OCI-LY1 (cell line): ENCODE measurements around the gene SLC6A9.

Experiments used
- H2AFZ ChIP-seq: fragments of 200-600 bp; sonication (generic), shearing (Covaris generic); 2 replicates; pipeline ENCODE4 v1.6.0; 2014; ENCODE audit warnings: antibody characterized with exemption, mild to moderate bottlenecking, low read length
- H3F3A ChIP-seq: fragments of 200-600 bp; sonication (generic), shearing (Covaris generic); 2 replicates; pipeline ENCODE4 v1.6.0; 2014; ENCODE audit warnings: mild to moderate bottlenecking, antibody characterized with exemption, low read length, moderate library complexity; ENCODE audit not compliant: insufficient read depth
- H3K27ac ChIP-seq: fragments of 200-600 bp; sonication (generic); 2 replicates; pipeline ENCODE4 v1.5.1; 2014; ENCODE audit warnings: low read length, mixed run types, mild to moderate bottlenecking, low read depth; ENCODE audit not compliant: poor library complexity, severe bottlenecking
- H3K27me3 ChIP-seq: fragments of 200-600 bp; sonication (generic); 2 replicates; pipeline ENCODE4 v1.6.0; 2014; ENCODE audit warnings: antibody characterized with exemption, mild to moderate bottlenecking, low read length, moderate library complexity; ENCODE audit not compliant: insufficient read depth
- H3K36me3 ChIP-seq: fragments of 200-600 bp; sonication (generic); 2 replicates; pipeline ENCODE4 v1.6.1; 2014; ENCODE audit warnings: mild to moderate bottlenecking, antibody characterized with exemption, low read length, moderate library complexity, mixed read lengths; ENCODE audit not compliant: insufficient read depth
- H3K4me1 ChIP-seq: fragments of 200-600 bp; sonication (generic); 2 replicates; pipeline ENCODE4 v1.5.1; 2014; ENCODE audit warnings: mild to moderate bottlenecking, low read length, moderate library complexity; ENCODE audit not compliant: insufficient read depth, severe bottlenecking
- H3K4me2 ChIP-seq: fragments of 200-600 bp; sonication (generic), shearing (Covaris generic); 2 replicates; pipeline ENCODE4 v1.6.1; 2014; ENCODE audit warnings: low read length
- H3K4me3 ChIP-seq: fragments of 200-600 bp; sonication (generic); 2 replicates; pipeline ENCODE4 v1.5.1; 2014; ENCODE audit warnings: low read length, low read depth, mild to moderate bottlenecking, mixed read lengths; ENCODE audit not compliant: poor library complexity, severe bottlenecking
- H3K79me2 ChIP-seq: fragments of 200-600 bp; shearing (Covaris generic); 2 replicates; pipeline ENCODE4 v1.6.1; 2016; ENCODE audit warnings: mixed run types, low read length, mixed read lengths; ENCODE audit not compliant: insufficient read depth
- H3K9ac ChIP-seq: fragments of 200-600 bp; sonication (generic), shearing (Covaris generic); 2 replicates; pipeline ENCODE4 v1.6.1; 2014; ENCODE audit warnings: mild to moderate bottlenecking, low read length, mixed read lengths
- H3K9me2 ChIP-seq: fragments of 200-600 bp; sonication (generic), shearing (Covaris generic); 2 replicates; pipeline ENCODE4 v1.6.1; 2014; ENCODE audit warnings: low read depth, mild to moderate bottlenecking, low read length, mixed read lengths
- H3K9me3 ChIP-seq: fragments of 200-600 bp; shearing (Covaris generic); 2 replicates; pipeline ENCODE4 v1.6.1; 2014; ENCODE audit warnings: low read length, mixed read lengths
- H4K20me1 ChIP-seq: fragments of 200-600 bp; sonication (generic), shearing (Covaris generic); 2 replicates; pipeline ENCODE4 v1.6.0; 2016; ENCODE audit warnings: mild to moderate bottlenecking, low read length; ENCODE audit not compliant: insufficient read depth
- EZH2 ChIP-seq: fragments of 200-600 bp; sonication (generic), shearing (Covaris generic); IDR thresholded peaks from 2 replicates; pipeline ENCODE4 v1.8.0; 2017; ENCODE audit warnings: borderline replicate concordance, mixed run types, mild to moderate bottlenecking, antibody characterized with exemption, low read length, moderate library complexity, mixed read lengths
- TF ChIP-seq, protein P1 (sequence below): fragments of 200-600 bp; sonication (generic), shearing (Covaris generic); IDR thresholded peaks from 2 replicates; pipeline ENCODE4 v1.5.1; 2017; ENCODE audit warnings: mild to moderate bottlenecking, antibody characterized with exemption, low read length, moderate library complexity, mixed read lengths

SLC6A9 gene

DNA sequence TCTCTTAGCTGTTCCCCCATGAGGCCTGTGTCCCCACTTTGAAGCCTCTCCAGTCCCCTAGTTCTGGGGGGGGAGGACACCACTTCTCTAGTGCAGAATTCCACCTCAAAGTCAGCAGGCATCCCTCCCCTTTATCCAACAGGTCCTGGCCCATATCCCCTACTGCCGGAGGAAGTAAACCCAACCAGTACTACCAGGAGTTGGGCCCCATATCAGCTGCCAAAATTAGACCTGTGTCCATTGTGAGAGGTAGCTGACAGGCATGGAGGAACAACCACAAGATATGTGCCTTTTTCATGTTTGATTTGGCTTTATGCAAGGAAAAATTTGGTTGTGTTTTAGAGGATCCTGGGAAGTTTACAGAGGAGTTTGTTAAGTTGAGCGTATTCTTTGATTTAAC is 22.1 kb upstream of the SLC6A9 start:
- no peaks in the 10 kb centered on the region for H3K4me1 ChIP-seq
- TF ChIP-seq, protein P1, sequence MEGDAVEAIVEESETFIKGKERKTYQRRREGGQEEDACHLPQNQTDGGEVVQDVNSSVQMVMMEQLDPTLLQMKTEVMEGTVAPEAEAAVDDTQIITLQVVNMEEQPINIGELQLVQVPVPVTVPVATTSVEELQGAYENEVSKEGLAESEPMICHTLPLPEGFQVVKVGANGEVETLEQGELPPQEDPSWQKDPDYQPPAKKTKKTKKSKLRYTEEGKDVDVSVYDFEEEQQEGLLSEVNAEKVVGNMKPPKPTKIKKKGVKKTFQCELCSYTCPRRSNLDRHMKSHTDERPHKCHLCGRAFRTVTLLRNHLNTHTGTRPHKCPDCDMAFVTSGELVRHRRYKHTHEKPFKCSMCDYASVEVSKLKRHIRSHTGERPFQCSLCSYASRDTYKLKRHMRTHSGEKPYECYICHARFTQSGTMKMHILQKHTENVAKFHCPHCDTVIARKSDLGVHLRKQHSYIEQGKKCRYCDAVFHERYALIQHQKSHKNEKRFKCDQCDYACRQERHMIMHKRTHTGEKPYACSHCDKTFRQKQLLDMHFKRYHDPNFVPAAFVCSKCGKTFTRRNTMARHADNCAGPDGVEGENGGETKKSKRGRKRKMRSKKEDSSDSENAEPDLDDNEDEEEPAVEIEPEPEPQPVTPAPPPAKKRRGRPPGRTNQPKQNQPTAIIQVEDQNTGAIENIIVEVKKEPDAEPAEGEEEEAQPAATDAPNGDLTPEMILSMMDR = no peak
- TF ChIP-seq EZH2 = no peak
- H3K79me2 ChIP-seq = no peaks in the 10 kb centered on the region
- H3K27me3 ChIP-seq = no peaks in the 10 kb centered on the region
- no peak overlapping the region for H3K4me2 ChIP-seq
- no peaks in the 10 kb centered on the region for H3F3A ChIP-seq
- H2AFZ ChIP-seq = no peak overlapping the region
- no peaks in the 10 kb centered on the region for H3K9me2 ChIP-seq
- H3K4me3 ChIP-seq = no peak overlapping the region
- no peaks in the 10 kb centered on the region for H3K9me3 ChIP-seq
- H4K20me1 ChIP-seq = no peaks in the 10 kb centered on the region
- no peaks in the 10 kb centered on the region for H3K36me3 ChIP-seq
- no peak overlapping the region for H3K27ac ChIP-seq
- no peak overlapping the region for H3K9ac ChIP-seq

DNA sequence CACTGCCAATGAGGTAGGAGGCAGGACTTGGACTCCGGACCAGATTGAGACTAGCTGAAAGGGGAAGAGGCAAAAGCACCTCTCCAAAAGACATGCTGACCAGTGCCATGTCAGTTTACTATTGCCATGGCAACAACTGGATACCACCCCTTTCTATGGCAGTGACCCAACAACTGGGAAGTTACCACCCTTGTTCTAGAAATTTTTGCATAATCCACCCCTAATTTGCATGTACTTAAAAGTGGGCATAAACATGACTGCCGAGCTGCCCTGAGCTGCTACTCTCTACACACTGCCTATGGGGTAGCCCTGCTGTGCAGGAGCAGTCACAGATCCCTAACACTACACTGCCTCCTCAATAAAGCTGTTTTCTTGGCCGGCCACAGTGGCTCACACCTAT is 19.0 kb upstream of the SLC6A9 start:
- Histone ChIP-seq H3K4me3 (no peak overlapping the region), H3K9me3 (no peaks in the 10 kb centered on the region), H3K27me3 (no peaks in the 10 kb centered on the region), H3K9me2 (no peaks in the 10 kb centered on the region), H3K4me2 (no peak overlapping the region), H3K4me1 (no peaks in the 10 kb centered on the region), H2AFZ (no peak overlapping the region), H3F3A (no peaks in the 10 kb centered on the region), H4K20me1 (no peaks in the 10 kb centered on the region), H3K79me2 (no peaks in the 10 kb centered on the region), H3K36me3 (no peaks in the 10 kb centered on the region), H3K9ac (no peak overlapping the region), H3K27ac (no peak overlapping the region)
- TF ChIP-seq, protein P1 = no peak
- no peak for TF ChIP-seq EZH2

DNA sequence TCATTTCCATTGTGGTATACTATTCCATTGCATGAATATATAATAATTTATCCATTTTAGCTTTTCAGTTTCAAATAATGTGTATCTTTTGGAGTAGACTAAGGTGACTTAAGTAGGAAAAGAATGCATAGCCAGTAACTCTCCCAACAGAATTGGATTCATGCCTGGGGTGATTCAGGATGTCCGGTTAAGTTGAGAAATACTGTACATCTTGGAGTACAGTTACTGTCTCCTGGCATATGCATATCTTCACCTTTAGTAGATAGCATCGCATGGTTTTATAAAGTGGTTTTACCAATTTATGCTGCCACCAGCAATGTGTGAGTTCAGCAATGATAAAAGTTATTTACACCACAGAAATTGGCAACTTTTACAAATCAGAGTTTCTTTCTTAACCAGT is 18.6 kb upstream of the SLC6A9 start:
- H3K36me3 ChIP-seq = no peaks in the 10 kb centered on the region
- H3K9me2 ChIP-seq = no peaks in the 10 kb centered on the region
- H3K27ac ChIP-seq = no peak overlapping the region
- H3K4me3 ChIP-seq = no peak overlapping the region
- TF ChIP-seq, protein P1 = no peak
- TF ChIP-seq EZH2 = no peak
- no peaks in the 10 kb centered on the region for H4K20me1 ChIP-seq
- H2AFZ ChIP-seq = no peak overlapping the region
- no peaks in the 10 kb centered on the region for H3F3A ChIP-seq
- no peak overlapping the region for H3K4me2 ChIP-seq
- no peaks in the 10 kb centered on the region for H3K4me1 ChIP-seq
- H3K9me3 ChIP-seq = no peaks in the 10 kb centered on the region
- H3K27me3 ChIP-seq = no peaks in the 10 kb centered on the region
- H3K9ac ChIP-seq = no peak overlapping the region
- H3K79me2 ChIP-seq = no peaks in the 10 kb centered on the region
